ENCODE results near the gene LIN52. TPM values are rescaled to one million over a fixed set of nuclear protein-coding genes. Genes with fewer than 3 reads are reported as not detected.

LIN52 gene
- polyA plus RNA-seq, 1 donor from 2014 or later: 57.9 TPM

DNA sequence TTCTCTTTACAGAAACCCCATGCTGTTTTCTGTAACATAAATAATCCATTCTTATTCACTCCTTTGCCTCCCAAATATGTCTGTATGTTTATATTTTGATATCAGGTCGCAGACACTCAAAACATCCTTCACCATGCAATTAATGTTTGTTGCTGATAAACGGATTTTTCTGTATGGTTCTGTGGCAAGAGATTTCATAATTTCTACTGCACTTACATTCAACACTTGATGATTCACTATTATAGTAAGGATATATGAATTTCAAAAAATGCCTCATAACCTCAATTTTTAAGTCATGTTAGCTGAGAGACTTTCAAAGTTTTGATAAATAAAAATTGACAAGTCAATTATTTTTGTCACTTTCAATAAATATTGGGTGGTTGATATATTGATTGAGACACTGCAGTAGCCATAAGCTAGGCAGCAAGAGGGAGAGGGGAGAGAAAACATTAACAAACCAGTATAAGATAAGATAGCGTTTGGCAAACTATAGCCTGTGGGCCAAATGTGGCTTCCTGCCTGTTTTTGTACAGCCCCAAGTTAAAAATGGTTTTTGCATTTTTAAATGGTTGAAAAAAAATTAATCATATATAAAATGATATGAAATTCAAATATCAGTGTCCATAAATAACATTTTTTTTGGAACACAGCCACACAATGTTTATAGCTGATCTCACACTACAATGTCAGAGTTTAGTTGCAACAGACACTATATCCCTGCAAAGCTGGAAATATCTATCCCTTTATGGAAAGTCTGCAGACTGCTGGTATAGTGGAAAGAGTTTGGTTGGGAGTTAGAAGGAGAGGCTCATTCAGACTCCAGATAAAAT is 18.8 kb upstream of the LIN52 start:
- TF ChIP-seq POLR2AphosphoS5 (IDR thresholded peaks at IDR 0.05) (no peak), RAD21 (conservative IDR thresholded peaks at IDR 0.05) (no peak), EP300 (conservative IDR thresholded peaks at IDR 0.05; ENCODE audit: poor library complexity, severe bottlenecking) (no peak), MXI1 (conservative IDR thresholded peaks at IDR 0.05; ENCODE audit: poor library complexity, severe bottlenecking) (no peak), SMC3 (conservative IDR thresholded peaks at IDR 0.05; ENCODE audit: poor library complexity) (no peak), EZH2 (IDR thresholded peaks at IDR 0.05; ENCODE audit: borderline replicate concordance, insufficient read depth, low read length, poor library complexity, severe bottlenecking) (no peak), TAF1 (IDR thresholded peaks at IDR 0.05; ENCODE audit: low read depth) (no peak)
- TF ChIP-seq, protein P1, sequence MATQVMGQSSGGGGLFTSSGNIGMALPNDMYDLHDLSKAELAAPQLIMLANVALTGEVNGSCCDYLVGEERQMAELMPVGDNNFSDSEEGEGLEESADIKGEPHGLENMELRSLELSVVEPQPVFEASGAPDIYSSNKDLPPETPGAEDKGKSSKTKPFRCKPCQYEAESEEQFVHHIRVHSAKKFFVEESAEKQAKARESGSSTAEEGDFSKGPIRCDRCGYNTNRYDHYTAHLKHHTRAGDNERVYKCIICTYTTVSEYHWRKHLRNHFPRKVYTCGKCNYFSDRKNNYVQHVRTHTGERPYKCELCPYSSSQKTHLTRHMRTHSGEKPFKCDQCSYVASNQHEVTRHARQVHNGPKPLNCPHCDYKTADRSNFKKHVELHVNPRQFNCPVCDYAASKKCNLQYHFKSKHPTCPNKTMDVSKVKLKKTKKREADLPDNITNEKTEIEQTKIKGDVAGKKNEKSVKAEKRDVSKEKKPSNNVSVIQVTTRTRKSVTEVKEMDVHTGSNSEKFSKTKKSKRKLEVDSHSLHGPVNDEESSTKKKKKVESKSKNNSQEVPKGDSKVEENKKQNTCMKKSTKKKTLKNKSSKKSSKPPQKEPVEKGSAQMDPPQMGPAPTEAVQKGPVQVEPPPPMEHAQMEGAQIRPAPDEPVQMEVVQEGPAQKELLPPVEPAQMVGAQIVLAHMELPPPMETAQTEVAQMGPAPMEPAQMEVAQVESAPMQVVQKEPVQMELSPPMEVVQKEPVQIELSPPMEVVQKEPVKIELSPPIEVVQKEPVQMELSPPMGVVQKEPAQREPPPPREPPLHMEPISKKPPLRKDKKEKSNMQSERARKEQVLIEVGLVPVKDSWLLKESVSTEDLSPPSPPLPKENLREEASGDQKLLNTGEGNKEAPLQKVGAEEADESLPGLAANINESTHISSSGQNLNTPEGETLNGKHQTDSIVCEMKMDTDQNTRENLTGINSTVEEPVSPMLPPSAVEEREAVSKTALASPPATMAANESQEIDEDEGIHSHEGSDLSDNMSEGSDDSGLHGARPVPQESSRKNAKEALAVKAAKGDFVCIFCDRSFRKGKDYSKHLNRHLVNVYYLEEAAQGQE (IDR thresholded peaks at IDR 0.05; ENCODE audit: borderline replicate concordance): no peak
- TF ChIP-seq, protein P2, sequence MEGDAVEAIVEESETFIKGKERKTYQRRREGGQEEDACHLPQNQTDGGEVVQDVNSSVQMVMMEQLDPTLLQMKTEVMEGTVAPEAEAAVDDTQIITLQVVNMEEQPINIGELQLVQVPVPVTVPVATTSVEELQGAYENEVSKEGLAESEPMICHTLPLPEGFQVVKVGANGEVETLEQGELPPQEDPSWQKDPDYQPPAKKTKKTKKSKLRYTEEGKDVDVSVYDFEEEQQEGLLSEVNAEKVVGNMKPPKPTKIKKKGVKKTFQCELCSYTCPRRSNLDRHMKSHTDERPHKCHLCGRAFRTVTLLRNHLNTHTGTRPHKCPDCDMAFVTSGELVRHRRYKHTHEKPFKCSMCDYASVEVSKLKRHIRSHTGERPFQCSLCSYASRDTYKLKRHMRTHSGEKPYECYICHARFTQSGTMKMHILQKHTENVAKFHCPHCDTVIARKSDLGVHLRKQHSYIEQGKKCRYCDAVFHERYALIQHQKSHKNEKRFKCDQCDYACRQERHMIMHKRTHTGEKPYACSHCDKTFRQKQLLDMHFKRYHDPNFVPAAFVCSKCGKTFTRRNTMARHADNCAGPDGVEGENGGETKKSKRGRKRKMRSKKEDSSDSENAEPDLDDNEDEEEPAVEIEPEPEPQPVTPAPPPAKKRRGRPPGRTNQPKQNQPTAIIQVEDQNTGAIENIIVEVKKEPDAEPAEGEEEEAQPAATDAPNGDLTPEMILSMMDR (IDR thresholded peaks at IDR 0.05; ENCODE audit: poor library complexity, severe bottlenecking): no peak
- Histone ChIP-seq H3K4me3 (ENCODE audit: low read length) (no peak overlapping the region), H3K79me2 (replicated peaks; ENCODE audit: insufficient read depth, low read length) (no peaks in the 10 kb centered on the region), H3K9me3 (ENCODE audit: low read length) (no peaks in the 10 kb centered on the region), H3K9ac (ENCODE audit: low read length) (no peak overlapping the region), H3K36me3 (ENCODE audit: insufficient read depth, low read length) (no peaks in the 10 kb centered on the region), H3K9me2 (ENCODE audit: insufficient read depth, low read length) (no peaks in the 10 kb centered on the region), H2AFZ (ENCODE audit: low read depth, low read length) (no peak overlapping the region), H3F3A (ENCODE audit: insufficient read depth, low read length, poor library complexity, severe bottlenecking) (no peaks in the 10 kb centered on the region), H4K20me1 (ENCODE audit: insufficient read depth) (no peaks in the 10 kb centered on the region), H3K27me3 (ENCODE audit: insufficient read depth, low read depth, low read length) (no peaks in the 10 kb centered on the region), H3K27ac (ENCODE audit: low read length) (no peak overlapping the region), H3K4me2 (ENCODE audit: low read length) (no peak overlapping the region)

DNA sequence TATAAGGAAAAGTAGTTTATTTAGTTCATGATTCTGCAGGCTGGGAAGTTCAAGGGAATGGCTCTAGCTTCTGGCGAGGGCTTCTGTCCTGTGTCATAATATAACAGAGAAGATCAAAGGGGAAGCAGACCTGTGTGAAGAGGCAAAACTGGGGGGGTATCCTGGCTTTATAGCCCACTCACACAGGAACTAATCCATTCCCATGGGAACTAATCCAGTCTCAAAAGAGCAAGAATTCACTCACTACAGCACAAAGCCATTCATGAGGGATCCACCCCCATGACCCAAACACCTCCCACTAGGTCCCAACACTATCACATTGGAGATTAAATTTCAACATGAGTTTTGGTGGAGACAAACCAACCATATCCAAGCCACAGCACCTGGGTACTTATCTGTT is 7.4 kb upstream of the LIN52 start:
- H3K27ac ChIP-seq (ENCODE audit: low read length): no peak overlapping the region
- no peaks in the 10 kb centered on the region for H3K27me3 ChIP-seq (ENCODE audit: insufficient read depth, low read depth, low read length)
- no peak overlapping the region for H3K4me2 ChIP-seq (ENCODE audit: low read length)
- no peaks in the 10 kb centered on the region for H3K36me3 ChIP-seq (ENCODE audit: insufficient read depth, low read length)
- H3K9me3 ChIP-seq (ENCODE audit: low read length): no peaks in the 10 kb centered on the region
- H3K79me2 ChIP-seq (replicated peaks; ENCODE audit: insufficient read depth, low read length): no peaks in the 10 kb centered on the region
- H3K9me2 ChIP-seq (ENCODE audit: insufficient read depth, low read length): no peaks in the 10 kb centered on the region
- TF ChIP-seq, protein P2 (IDR thresholded peaks at IDR 0.05; ENCODE audit: poor library complexity, severe bottlenecking): no peak
- TF ChIP-seq EZH2 (IDR thresholded peaks at IDR 0.05; ENCODE audit: borderline replicate concordance, insufficient read depth, low read length, poor library complexity, severe bottlenecking) (no peak), RAD21 (conservative IDR thresholded peaks at IDR 0.05) (no peak), SMC3 (conservative IDR thresholded peaks at IDR 0.05; ENCODE audit: poor library complexity) (no peak), MXI1 (conservative IDR thresholded peaks at IDR 0.05; ENCODE audit: poor library complexity, severe bottlenecking) (no peak), EP300 (conservative IDR thresholded peaks at IDR 0.05; ENCODE audit: poor library complexity, severe bottlenecking) (no peak), TAF1 (IDR thresholded peaks at IDR 0.05; ENCODE audit: low read depth) (no peak)
- no peaks in the 10 kb centered on the region for H3F3A ChIP-seq (ENCODE audit: insufficient read depth, low read length, poor library complexity, severe bottlenecking)
- H4K20me1 ChIP-seq (ENCODE audit: insufficient read depth): no peaks in the 10 kb centered on the region
- no peak overlapping the region for H2AFZ ChIP-seq (ENCODE audit: low read depth, low read length)
- H3K4me3 ChIP-seq (ENCODE audit: low read length): no peak overlapping the region
- H3K9ac ChIP-seq (ENCODE audit: low read length): no peak overlapping the region
